ENCODE results near the gene RRP9.

Gene RRP9

GRCh38 chr3:51969841-51970240 is 28.1 kb upstream of the RRP9 start:
- no peaks in the 10 kb centered on the region for H3K27me3 ChIP-seq (ENCODE audit: insufficient read depth, low read length, poor library complexity, severe bottlenecking)
- TF ChIP-seq CTCF (conservative IDR thresholded peaks at IDR 0.05; ENCODE audit: low read length) (no peak), EZH2phosphoT487 (IDR thresholded peaks at IDR 0.05; ENCODE audit: borderline replicate concordance) (no peak)
- H3K4me2 ChIP-seq (ENCODE audit: low read depth, low read length, poor library complexity, severe bottlenecking) = peak overlapping the region; percentile 93
- peaks cover 36% of the 10 kb centered on the region for H3K4me1 ChIP-seq (ENCODE audit: insufficient read depth, low read length, poor library complexity, severe bottlenecking)
- H3K9ac ChIP-seq (ENCODE audit: low read depth, low read length, poor library complexity, severe bottlenecking) = no peak overlapping the region
- H3K9me2 ChIP-seq (replicated peaks; ENCODE audit: low read depth, low read length) = no peaks in the 10 kb centered on the region
- H3K79me2 ChIP-seq (ENCODE audit: insufficient read depth, low read length) = peaks cover 19% of the 10 kb centered on the region
- H3K36me3 ChIP-seq (ENCODE audit: insufficient read depth, low read length) = no peaks in the 10 kb centered on the region
- no peak overlapping the region for H3K4me3 ChIP-seq (ENCODE audit: low read length, poor library complexity, severe bottlenecking)
- H3F3A ChIP-seq (ENCODE audit: low read depth) = peaks cover 5% of the 10 kb centered on the region; the same call in 1 of the 2 replicates
- no peaks in the 10 kb centered on the region for H3K9me3 ChIP-seq (ENCODE audit: insufficient read depth, low read depth, low read length)
- no peaks in the 10 kb centered on the region for H4K20me1 ChIP-seq (ENCODE audit: insufficient read depth, low read length, poor library complexity, severe bottlenecking)
- no peak overlapping the region for H2AFZ ChIP-seq (ENCODE audit: low read length)

- Histone ChIP-seq H3K79me2 (ENCODE audit: insufficient read depth, low read length) (peaks cover 13% of the 10 kb centered on the region), H3K4me2 (ENCODE audit: low read depth, low read length, poor library complexity, severe bottlenecking) (peak overlapping the region; percentile 93), H3K9me2 (replicated peaks; ENCODE audit: low read depth, low read length) (no peaks in the 10 kb centered on the region), H3F3A (ENCODE audit: low read depth) (peaks cover 5% of the 10 kb centered on the region; the same call in 1 of the 2 replicates), H3K27me3 (ENCODE audit: insufficient read depth, low read length, poor library complexity, severe bottlenecking) (no peaks in the 10 kb centered on the region), H4K20me1 (ENCODE audit: insufficient read depth, low read length, poor library complexity, severe bottlenecking) (no peaks in the 10 kb centered on the region), H3K9me3 (ENCODE audit: insufficient read depth, low read depth, low read length) (no peaks in the 10 kb centered on the region), H3K36me3 (ENCODE audit: insufficient read depth, low read length) (no peaks in the 10 kb centered on the region), H3K9ac (ENCODE audit: low read depth, low read length, poor library complexity, severe bottlenecking) (peak overlapping the region; percentile 90), H2AFZ (ENCODE audit: low read length) (no peak overlapping the region), H3K4me1 (ENCODE audit: insufficient read depth, low read length, poor library complexity, severe bottlenecking) (peaks cover 29% of the 10 kb centered on the region), H3K4me3 (ENCODE audit: low read length, poor library complexity, severe bottlenecking) (peak overlapping the region; percentile 87)
- TF ChIP-seq CTCF (conservative IDR thresholded peaks at IDR 0.05; ENCODE audit: low read length) (no peak), EZH2phosphoT487 (IDR thresholded peaks at IDR 0.05; ENCODE audit: borderline replicate concordance) (no peak)
These were observed 27.4 kb upstream of the RRP9 start for GRCh38 chr3:51968883-51969678.

- Histone ChIP-seq H2AFZ (ENCODE audit: low read length) (peak overlapping the region; percentile 75; the same call in 1 of the 2 replicates), H3K27me3 (ENCODE audit: insufficient read depth, low read length, poor library complexity, severe bottlenecking) (no peaks in the 10 kb centered on the region), H3F3A (ENCODE audit: low read depth) (peaks cover 5% of the 10 kb centered on the region; the same call in 1 of the 2 replicates), H3K9ac (ENCODE audit: low read depth, low read length, poor library complexity, severe bottlenecking) (peak overlapping the region; percentile 90), H3K4me2 (ENCODE audit: low read depth, low read length, poor library complexity, severe bottlenecking) (peak overlapping the region; percentile 93), H4K20me1 (ENCODE audit: insufficient read depth, low read length, poor library complexity, severe bottlenecking) (no peaks in the 10 kb centered on the region), H3K9me3 (ENCODE audit: insufficient read depth, low read depth, low read length) (no peaks in the 10 kb centered on the region), H3K9me2 (replicated peaks; ENCODE audit: low read depth, low read length) (no peaks in the 10 kb centered on the region), H3K79me2 (ENCODE audit: insufficient read depth, low read length) (peaks cover 6% of the 10 kb centered on the region), H3K4me3 (ENCODE audit: low read length, poor library complexity, severe bottlenecking) (peak overlapping the region; percentile 87), H3K36me3 (ENCODE audit: insufficient read depth, low read length) (no peaks in the 10 kb centered on the region), H3K4me1 (ENCODE audit: insufficient read depth, low read length, poor library complexity, severe bottlenecking) (peaks cover 27% of the 10 kb centered on the region)
- no peak for TF ChIP-seq CTCF (conservative IDR thresholded peaks at IDR 0.05; ENCODE audit: low read length)
- TF ChIP-seq EZH2phosphoT487 (IDR thresholded peaks at IDR 0.05; ENCODE audit: borderline replicate concordance) = no peak
These were observed 26.6 kb upstream of the RRP9 start for GRCh38 chr3:51968170-51968775.

Data from Loucy (cell line).